Mesothelial cell of epicardium (in vitro differentiated cells): ENCODE data around the gene FSCN2. TPM values are rescaled to one million over a fixed set of nuclear protein-coding genes. Genes with fewer than 3 reads are reported as not detected.

ENCODE experiments used
- DNase-seq, 2 experiments: peaks; one replicate each; pipeline ENCODE4 v3.0.0; 2021; ENCODE audit warnings: low spot score in 2 of 2; ENCODE audit not compliant: unreplicated experiment in 2 of 2
- H3K27ac Mint-ChIP-seq: 2 replicates; pipeline ENCODE4 v1.8.0; 2021; ENCODE audit warnings: mixed read lengths
- H3K27me3 Mint-ChIP-seq: 2 replicates; pipeline ENCODE4 v1.8.0; 2021; ENCODE audit warnings: low read depth, mixed read lengths
- H3K36me3 Mint-ChIP-seq: 2 replicates; pipeline ENCODE4 v1.8.0; 2021; ENCODE audit warnings: mixed read lengths
- H3K4me1 Mint-ChIP-seq: 2 replicates; pipeline ENCODE4 v1.8.0; 2021; ENCODE audit warnings: mixed read lengths
- H3K4me3 Mint-ChIP-seq: 2 replicates; pipeline ENCODE4 v1.8.0; 2021; ENCODE audit warnings: mild to moderate bottlenecking, moderate library complexity, mixed read lengths
- H3K9me3 Mint-ChIP-seq: 2 replicates; pipeline ENCODE4 v1.8.0; 2021; ENCODE audit warnings: mixed read lengths
- CTCF ChIP-seq: fragments of 200-600 bp; sonication (generic); IDR thresholded peaks from one replicate; pipeline ENCODE4 v1.5.0; 2021; ENCODE audit warnings: antibody characterized with exemption; ENCODE audit not compliant: unreplicated experiment
- total RNA-seq: library from RNA; stranded (reverse); gene quantifications from 3 replicates; pipeline ENCODE4 v1.2.1, GENCODE V29; 2021

The FSCN2 gene
- total RNA-seq, 1 donor from 2014 or later: 17.3 TPM

DNA sequence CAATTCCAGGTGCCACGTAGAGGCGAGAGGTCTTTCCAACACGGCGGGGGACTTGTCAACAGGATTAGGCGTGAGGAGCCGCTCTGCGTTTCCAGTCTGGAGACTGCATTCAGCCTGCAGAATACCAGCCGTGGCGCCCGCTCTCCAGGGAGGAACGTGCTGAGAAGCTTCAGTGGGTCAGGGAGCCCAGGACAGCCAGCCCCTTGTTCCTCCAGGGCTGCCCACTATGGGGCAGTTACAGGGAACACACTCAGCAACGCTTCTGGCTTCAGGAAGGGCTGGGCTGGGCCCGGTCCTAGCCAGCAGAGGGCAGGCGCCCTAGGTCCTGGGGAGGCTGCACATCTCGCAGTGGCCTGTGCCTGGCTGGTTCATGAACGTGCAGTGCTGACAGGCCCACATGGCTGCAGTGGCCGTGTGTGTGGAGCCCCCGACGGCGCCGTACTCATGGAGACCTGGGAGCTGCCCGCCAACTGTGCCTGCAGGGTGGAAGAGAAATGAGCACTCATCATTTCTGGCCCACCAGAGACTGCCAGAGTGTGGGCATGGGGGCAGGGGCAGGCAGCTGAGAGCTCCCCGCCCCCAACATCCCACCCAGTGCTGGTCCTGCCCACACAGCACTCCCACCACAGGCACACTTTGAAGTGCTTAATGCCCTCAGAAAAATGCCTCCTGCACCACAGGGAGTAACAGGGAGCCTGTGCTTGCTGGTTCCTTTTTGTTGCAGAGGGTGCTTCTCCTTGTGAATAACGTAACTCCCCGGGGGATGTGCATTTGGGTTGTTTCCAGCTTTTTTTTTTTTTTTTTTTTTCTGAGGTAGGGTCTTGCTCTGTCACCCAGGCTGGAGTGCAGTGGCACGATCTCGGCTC is 31.0 kb downstream of the FSCN2 start:
- H3K9me3 Mint-ChIP-seq: no peaks in the 10 kb centered on the region

GRCh38 chr17:81561494-81561885 is 33.3 kb downstream of the FSCN2 start:
- no peak overlapping the region for H3K27ac Mint-ChIP-seq
- H3K36me3 Mint-ChIP-seq: peaks cover 24% of the 10 kb centered on the region
- peaks cover 11% of the 10 kb centered on the region for H3K4me1 Mint-ChIP-seq
- TF ChIP-seq CTCF: no peak
- no peak for DNase-seq
- H3K27me3 Mint-ChIP-seq: no peaks in the 10 kb centered on the region
- no peak overlapping the region for H3K4me3 Mint-ChIP-seq
- H3K9me3 Mint-ChIP-seq: no peaks in the 10 kb centered on the region

More for the DNA sequence above, 31.0 kb downstream of the FSCN2 start:
- no peaks in the 10 kb centered on the region for H3K27me3 Mint-ChIP-seq
- no peak for DNase-seq
- peaks cover 18% of the 10 kb centered on the region for H3K36me3 Mint-ChIP-seq
- no peak overlapping the region for H3K27ac Mint-ChIP-seq
- TF ChIP-seq CTCF: no peak
- H3K4me1 Mint-ChIP-seq: peaks cover 3% of the 10 kb centered on the region
- H3K4me3 Mint-ChIP-seq: no peak overlapping the region

DNA sequence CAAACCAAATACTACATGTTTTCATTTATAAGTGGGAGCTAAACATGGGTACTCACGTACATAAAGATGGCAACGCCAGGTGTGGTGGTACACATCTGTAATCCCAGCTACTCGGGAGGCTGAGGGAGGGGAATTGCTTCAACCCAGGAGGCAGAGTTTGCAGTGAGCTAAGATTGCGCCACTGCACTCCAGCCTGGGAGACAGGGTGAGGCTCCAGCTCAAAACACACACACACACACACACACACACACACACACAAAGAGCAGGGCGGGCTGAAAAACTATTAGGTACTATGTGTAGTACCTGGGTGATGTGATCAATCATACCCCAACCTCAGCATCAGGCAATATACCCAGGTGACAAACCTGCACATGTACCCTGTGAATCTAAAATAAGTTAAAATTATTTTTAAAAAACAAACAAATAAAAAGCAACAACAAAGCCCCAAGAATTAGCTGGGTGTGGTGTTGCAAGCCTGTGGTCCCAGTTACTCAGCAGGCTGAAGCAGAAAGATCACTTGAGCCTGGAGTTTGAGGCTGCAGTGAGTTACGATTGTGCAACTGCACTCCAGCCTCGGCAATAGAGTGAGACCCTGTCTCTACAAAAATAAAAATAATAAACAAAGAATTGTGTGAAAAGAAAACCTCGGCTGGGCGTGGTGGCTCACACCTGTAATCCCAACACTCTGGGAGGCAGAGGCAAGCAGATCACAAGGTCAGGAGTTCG is 35.8 kb downstream of the FSCN2 start:
- Mint-ChIP-seq H3K4me1 (peaks cover 36% of the 10 kb centered on the region), H3K9me3 (no peaks in the 10 kb centered on the region), H3K27ac (no peak overlapping the region), H3K4me3 (no peak overlapping the region), H3K27me3 (no peaks in the 10 kb centered on the region), H3K36me3 (peaks cover 26% of the 10 kb centered on the region)
- TF ChIP-seq CTCF: no peak
- no peak for DNase-seq

- no peak for TF ChIP-seq CTCF
- peaks cover 32% of the 10 kb centered on the region for H3K36me3 Mint-ChIP-seq
- DNase-seq: no peak
- H3K4me1 Mint-ChIP-seq: peaks cover 38% of the 10 kb centered on the region
- H3K9me3 Mint-ChIP-seq: no peaks in the 10 kb centered on the region
- H3K27ac Mint-ChIP-seq: no peak overlapping the region
- H3K27me3 Mint-ChIP-seq: peaks cover under 1% of the 10 kb centered on the region
- H3K4me3 Mint-ChIP-seq: no peak overlapping the region
These were observed 36.6 kb downstream of the FSCN2 start for GRCh38 chr17:81564778-81565177.

GRCh38 chr17:81565231-81565630 is 37.1 kb downstream of the FSCN2 start:
- H3K4me3 Mint-ChIP-seq: no peak overlapping the region
- peaks cover 4% of the 10 kb centered on the region for H3K27me3 Mint-ChIP-seq
- H3K4me1 Mint-ChIP-seq: peaks cover 38% of the 10 kb centered on the region
- no peak for DNase-seq
- H3K9me3 Mint-ChIP-seq: no peaks in the 10 kb centered on the region
- no peak for TF ChIP-seq CTCF
- H3K36me3 Mint-ChIP-seq: peaks cover 36% of the 10 kb centered on the region
- H3K27ac Mint-ChIP-seq: peak overlapping the region; percentile 95
